ENCODE results near the gene ZDHHC17.

- TF ChIP-seq POLR2A (IDR thresholded peaks at IDR 0.05) = no peak
- no peak for TF ChIP-seq CTCF (IDR thresholded peaks at IDR 0.05)
These were observed 112.8 kb downstream of the ZDHHC17 start for GRCh38 chr12:76876696-76877229.
